Muscle layer of duodenum (tissue), 2 donors: ENCODE results near the gene SLC35B1.
A peak's percentile ranks its signal among the peaks of the same experiment; 100 is the strongest.

Experiments used
- H3K27ac ChIP-seq: one replicate; pipeline ENCODE4 v1.7.0; 2013; ENCODE audit warnings: mild to moderate bottlenecking, low read length
- H3K27me3 ChIP-seq: one replicate; pipeline ENCODE4 v1.7.0; 2013; ENCODE audit warnings: low read depth, mild to moderate bottlenecking, control low read depth, low read length
- H3K36me3 ChIP-seq, 2 donors: one replicate each; pipeline ENCODE4 v1.7.0; 2013; ENCODE audit warnings: low read length in 2 of 2, control low read depth in 1 of 2, mild to moderate bottlenecking in 1 of 2; ENCODE audit not compliant: insufficient read depth in 2 of 2, control insufficient read depth in 1 of 2
- H3K4me1 ChIP-seq, 2 donors: one replicate each; pipeline ENCODE4 v1.7.0; 2013; ENCODE audit warnings: low read length in 2 of 2, mild to moderate bottlenecking in 2 of 2, control low read depth in 1 of 2, moderate library complexity in 1 of 2; ENCODE audit not compliant: insufficient read depth in 2 of 2, control insufficient read depth in 1 of 2
- H3K4me3 ChIP-seq, 2 donors: one replicate each; pipeline ENCODE4 v1.7.0; 2013; ENCODE audit warnings: low read length in 2 of 2, low read depth in 1 of 2, mild to moderate bottlenecking in 1 of 2
- H3K9me3 ChIP-seq, 2 donors: one replicate each; pipeline ENCODE4 v1.7.0; 2013; ENCODE audit warnings: low read length in 2 of 2, control low read depth in 1 of 2, mild to moderate bottlenecking in 1 of 2; ENCODE audit not compliant: control insufficient read depth in 1 of 2
- donor health status: healthy.

SLC35B1 gene

DNA sequence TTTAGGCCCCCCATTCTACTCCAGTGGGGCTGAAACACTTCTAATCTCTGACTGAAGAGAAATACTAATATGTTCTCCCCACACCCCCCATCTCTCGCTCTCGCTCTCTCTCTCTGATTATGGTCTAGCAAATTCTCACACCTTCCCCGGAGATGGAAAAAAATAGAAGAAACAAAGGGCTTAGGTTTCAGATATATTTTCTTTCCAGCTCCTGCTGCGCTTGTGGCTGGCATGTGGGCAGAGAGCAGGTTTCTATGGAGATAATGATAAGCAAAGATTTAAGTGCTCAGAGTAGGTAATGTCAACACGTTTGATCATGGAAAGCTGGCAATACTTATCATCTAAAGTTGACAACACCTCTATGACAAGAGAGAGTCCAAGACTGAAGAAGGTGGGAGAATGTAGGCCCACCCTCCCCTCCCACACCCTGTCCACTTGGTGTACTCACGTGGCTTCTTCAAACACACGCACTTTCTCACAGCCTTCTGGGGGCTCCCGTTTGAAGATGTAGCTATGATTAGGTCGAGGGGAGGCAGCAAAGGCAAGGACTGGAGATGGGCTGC lies 8.0 kb upstream of the SLC35B1 start:
- Histone ChIP-seq H3K27ac (no peak overlapping the region), H3K4me1 (no peaks in the 10 kb centered on the region), H3K36me3 (peaks cover 36 to 85% of the 10 kb centered on the region in 2 donors), H3K4me3 (no peak overlapping the region), H3K27me3 (no peaks in the 10 kb centered on the region), H3K9me3 (no peaks in the 10 kb centered on the region)

DNA sequence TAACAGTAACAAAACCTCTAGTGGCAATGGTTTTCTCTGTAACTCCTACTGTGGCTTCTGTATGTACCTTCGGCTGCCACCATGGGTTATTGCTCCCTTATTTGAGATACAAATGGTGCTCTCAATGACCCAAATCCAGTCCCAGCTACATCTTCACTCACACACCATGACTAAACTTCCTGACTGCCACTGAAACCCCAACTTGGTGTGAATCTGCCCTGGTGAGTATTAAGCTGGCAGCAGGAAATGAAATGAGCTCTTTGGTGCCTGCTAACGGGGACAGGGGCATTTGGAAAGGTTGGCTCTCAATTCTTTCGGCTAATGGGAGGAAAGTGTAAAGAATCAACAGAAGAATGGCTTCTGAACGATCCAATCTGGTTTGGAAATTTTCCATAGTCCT lies 7.5 kb upstream of the SLC35B1 start:
- Histone ChIP-seq H3K4me1 (no peaks in the 10 kb centered on the region), H3K36me3 (peaks cover 32 to 84% of the 10 kb centered on the region in 2 donors), H3K4me3 (no peak overlapping the region), H3K9me3 (no peaks in the 10 kb centered on the region), H3K27ac (no peak overlapping the region), H3K27me3 (no peaks in the 10 kb centered on the region)

DNA sequence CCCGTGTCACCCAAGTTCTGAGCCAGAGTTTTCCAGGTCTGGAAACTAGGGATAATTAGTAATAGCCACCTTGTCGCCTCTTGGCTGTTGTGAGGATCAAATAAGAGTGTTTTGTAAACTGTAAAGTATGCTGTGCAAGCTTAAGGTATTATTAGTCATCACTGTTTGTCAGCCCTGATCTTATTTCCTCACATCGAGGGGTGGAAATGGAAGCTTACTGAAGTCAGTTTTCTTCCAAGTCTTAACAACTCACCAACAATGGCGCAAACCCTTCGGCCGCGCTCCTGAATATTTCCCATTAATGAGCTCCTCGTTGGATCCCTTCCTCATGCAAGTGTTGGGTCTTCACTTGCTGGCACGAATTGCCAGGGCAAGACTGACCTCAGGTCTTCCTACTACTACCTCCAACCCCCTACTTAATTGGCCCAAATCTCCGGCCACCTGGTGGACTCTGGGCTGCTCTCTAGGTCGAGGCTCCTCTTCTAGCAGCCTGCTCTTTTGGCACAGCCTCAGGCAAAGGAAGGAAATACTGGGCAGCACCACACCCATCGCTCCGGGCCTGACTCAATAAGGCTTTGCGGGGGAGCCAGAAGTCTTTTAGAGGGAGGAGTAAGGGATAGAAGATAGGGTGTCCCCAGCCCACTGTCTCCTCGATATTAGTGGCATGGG lies 885 bp upstream of the SLC35B1 start:
- H3K27ac ChIP-seq: peak overlapping the region; percentile 93
- H3K4me1 ChIP-seq: peaks cover 9 to 24% of the 10 kb centered on the region in 2 donors
- peak overlapping the region; percentile 96 to 97 for H3K4me3 ChIP-seq
- H3K9me3 ChIP-seq: no peaks in the 10 kb centered on the region
- peaks cover 22 to 49% of the 10 kb centered on the region in 2 donors for H3K36me3 ChIP-seq
- no peaks in the 10 kb centered on the region for H3K27me3 ChIP-seq

DNA sequence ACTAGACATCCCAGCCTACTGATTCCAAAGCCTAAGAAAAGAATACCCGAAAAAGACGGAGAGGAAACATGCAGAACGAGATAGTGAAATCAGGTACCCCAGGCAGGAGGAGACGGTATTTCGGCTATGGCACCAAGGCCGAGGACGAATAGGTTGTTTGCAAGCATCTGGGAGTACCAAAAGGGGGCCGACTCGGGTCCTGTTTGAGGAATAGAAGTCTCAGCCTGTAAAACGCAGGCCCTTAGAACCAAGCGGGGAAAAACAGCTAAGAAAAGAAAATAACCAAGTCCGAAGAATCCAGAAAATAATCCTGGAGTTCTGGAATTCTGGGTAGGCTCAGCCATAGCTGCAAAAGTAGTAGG lies 537 bp downstream of the SLC35B1 start:
- peak overlapping the region; percentile 93 for H3K27ac ChIP-seq
- H3K27me3 ChIP-seq: no peaks in the 10 kb centered on the region
- no peaks in the 10 kb centered on the region for H3K9me3 ChIP-seq
- H3K36me3 ChIP-seq: peaks cover 34 to 50% of the 10 kb centered on the region in 2 donors
- H3K4me3 ChIP-seq: peak overlapping the region; percentile 96 to 97
- peaks cover 9 to 24% of the 10 kb centered on the region in 2 donors for H3K4me1 ChIP-seq

DNA sequence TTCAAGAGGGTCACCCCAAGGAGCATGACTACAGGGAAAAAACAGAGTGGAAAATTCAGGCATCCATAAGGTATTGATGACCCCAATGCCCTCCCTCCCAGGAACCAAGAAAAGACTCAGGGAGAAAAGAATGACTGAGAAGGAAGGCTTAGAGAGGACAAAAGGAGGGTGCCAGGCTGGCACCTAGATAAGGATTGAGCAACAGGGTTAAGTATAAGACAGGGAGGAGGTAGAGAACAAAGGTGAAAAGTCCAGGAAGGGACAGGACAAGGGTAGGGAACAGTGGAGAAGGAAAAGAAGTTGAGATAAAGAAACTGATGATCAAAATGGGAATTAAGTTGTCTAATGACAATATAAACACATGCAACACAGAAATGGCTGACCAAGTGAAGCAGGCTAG lies 2.5 kb downstream of the SLC35B1 start:
- H3K27ac ChIP-seq: peak overlapping the region; percentile 8
- H3K36me3 ChIP-seq: peaks cover 51 to 56% of the 10 kb centered on the region in 2 donors
- H3K27me3 ChIP-seq: no peaks in the 10 kb centered on the region
- H3K9me3 ChIP-seq: no peaks in the 10 kb centered on the region
- peaks cover 9 to 24% of the 10 kb centered on the region in 2 donors for H3K4me1 ChIP-seq
- H3K4me3 ChIP-seq: no peak overlapping the region

DNA sequence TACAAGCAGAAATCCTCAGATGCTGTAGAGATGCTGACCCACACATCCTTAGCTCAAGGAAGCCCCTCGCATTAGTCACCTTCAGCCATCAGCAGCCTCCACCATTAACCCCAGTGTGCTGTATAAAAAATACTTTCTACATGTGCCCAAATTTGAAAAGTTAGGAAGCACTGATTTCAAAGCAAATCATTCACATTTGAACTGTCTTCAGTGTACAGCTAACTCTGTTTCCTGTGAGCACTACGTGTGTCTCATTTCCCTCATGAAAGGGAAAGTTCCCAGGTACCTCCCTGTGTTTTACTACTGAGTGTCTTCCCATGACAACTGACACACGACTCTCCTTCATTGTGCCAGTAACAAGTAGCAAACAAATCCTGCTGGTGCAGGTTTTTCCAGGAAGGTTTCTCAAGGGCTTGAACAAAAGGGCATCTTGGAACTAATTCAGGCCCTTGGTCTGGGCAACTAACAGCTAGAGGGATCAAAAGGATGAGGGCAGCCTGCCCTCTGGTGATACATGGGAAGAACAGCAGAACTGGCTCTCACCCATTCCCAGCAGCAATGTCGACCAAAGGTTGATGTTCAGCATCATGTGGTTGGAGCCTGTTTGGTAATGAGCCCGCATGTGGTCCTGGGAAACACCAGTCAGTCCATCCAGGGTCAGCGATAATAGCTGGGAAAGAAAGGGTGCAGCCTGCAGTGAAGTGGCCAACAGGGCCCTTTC lies 4.0 kb downstream of the SLC35B1 start:
- no peak overlapping the region for H3K4me3 ChIP-seq
- no peak overlapping the region for H3K27ac ChIP-seq
- no peaks in the 10 kb centered on the region for H3K27me3 ChIP-seq
- H3K9me3 ChIP-seq: no peaks in the 10 kb centered on the region
- peaks cover 9 to 21% of the 10 kb centered on the region in 2 donors for H3K4me1 ChIP-seq
- H3K36me3 ChIP-seq: peaks cover 52 to 64% of the 10 kb centered on the region in 2 donors

DNA sequence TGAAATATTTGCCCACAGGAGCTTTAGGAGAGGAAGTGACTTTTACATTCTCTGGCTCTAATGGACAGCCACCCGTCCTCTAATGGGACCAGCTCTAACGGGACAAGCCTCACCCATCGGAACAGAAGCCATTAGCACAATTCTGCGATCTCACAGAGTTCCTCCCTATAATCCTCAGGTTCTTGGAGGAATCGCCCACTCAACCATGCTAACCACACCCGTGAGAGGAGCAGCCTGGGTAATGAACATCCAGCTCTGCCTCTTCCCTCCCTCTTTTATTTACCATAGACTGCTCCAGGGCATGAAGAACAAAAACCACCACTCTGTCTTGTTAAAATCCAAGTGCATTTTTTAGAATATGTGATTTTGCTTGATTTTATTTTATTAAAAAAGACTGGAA lies 6.8 kb downstream of the SLC35B1 start:
- Histone ChIP-seq H3K9me3 (no peaks in the 10 kb centered on the region), H3K27ac (no peak overlapping the region), H3K27me3 (no peaks in the 10 kb centered on the region), H3K4me3 (no peak overlapping the region), H3K4me1 (no peaks in the 10 kb centered on the region), H3K36me3 (peaks cover 52 to 62% of the 10 kb centered on the region in 2 donors)

DNA sequence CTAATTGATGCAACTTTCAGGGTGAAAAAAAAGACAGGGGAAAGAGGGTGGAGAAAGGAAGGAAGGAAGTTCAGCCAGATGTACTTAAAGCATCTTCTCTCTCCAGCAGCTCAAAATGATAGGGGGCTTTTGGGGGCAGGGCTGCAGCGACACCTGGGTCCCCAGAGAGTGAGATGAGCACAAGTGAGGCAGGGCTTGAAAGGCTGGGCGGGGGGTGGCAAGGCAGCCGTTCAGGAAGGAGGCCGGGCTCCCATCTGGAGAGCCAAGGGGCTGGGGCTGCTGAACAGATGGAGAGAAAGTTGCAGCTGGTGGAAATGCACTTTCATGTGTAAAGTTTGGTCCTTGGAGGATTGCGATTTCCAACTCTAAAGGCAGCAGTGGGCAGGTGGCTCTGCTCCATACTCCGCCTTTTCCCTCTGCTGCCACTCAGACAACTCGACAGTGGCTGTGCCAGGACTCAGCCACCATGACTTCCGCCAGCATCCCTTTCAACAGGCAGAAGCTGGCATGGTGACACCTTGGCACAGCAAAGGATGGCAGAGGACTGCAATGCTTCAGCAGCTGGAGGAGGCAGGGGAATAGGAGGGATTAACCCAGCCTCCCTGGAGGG lies 7.7 kb downstream of the SLC35B1 start:
- Histone ChIP-seq H3K4me3 (no peak overlapping the region), H3K4me1 (peaks cover 0 to 2% of the 10 kb centered on the region in 2 donors), H3K36me3 (peaks cover 45 to 53% of the 10 kb centered on the region in 2 donors), H3K27ac (no peak overlapping the region), H3K9me3 (no peaks in the 10 kb centered on the region), H3K27me3 (no peaks in the 10 kb centered on the region)

DNA sequence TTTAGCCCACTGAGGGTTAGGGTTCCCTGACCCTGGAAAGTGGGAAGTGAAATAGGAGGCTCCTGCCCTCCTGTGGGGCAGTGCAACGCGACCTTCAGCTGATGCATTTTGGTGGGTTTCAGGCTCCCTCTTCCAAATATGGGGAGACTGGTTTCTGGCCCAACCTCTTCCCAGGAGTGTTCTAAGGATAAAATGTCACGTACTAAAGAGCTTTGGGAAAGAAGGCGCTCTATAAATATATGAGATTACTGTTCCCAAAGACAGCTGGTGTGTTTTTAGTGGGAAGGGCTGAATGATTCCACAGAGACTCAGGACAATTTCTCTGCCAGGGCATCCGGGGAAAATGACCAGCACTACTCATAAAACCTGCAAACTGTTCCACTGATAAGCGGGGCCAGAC lies 9.8 kb downstream of the SLC35B1 start:
- H3K9me3 ChIP-seq: no peaks in the 10 kb centered on the region

DNA sequence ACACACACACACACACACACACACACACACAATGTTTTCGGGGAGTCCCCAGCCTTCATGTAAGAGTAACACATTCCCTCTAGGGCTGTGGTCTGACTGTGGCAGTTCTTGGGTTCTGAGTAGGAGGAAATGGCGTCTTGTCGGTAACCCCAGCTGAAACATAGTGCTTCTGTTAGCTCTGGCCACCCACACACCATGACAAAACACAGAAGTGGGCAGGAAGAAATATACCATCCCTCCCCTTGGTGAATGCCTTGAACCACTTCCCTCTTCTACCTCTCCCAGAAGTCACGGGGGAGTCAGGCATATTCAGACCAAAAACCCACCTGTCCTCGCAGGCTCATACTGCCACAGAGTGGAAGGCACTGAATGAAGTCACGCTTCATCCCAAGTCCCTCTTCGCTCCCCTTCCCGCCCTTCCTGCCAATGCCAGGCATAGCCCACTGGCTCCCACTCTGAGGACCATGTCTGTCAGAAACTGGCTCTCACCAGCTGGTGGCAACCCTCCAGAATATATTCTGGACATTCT lies 11.5 kb downstream of the SLC35B1 start:
- Histone ChIP-seq H3K9me3 (no peaks in the 10 kb centered on the region), H3K27me3 (no peaks in the 10 kb centered on the region), H3K4me1 (peaks cover 0 to 4% of the 10 kb centered on the region in 2 donors), H3K27ac (no peak overlapping the region), H3K36me3 (peaks cover 12 to 18% of the 10 kb centered on the region in 2 donors), H3K4me3 (no peak overlapping the region)

More for the DNA sequence above, 9.8 kb downstream of the SLC35B1 start:
- Histone ChIP-seq H3K36me3 (peaks cover 25 to 33% of the 10 kb centered on the region in 2 donors), H3K4me1 (peaks cover 0 to 4% of the 10 kb centered on the region in 2 donors), H3K4me3 (no peak overlapping the region), H3K27ac (no peak overlapping the region), H3K27me3 (no peaks in the 10 kb centered on the region)

GRCh38 chr17:49695698-49696232 lies 12.0 kb downstream of the SLC35B1 start:
- H3K27ac ChIP-seq: no peak overlapping the region
- H3K4me1 ChIP-seq: peaks cover 0 to 4% of the 10 kb centered on the region in 2 donors
- H3K9me3 ChIP-seq: no peaks in the 10 kb centered on the region
- H3K27me3 ChIP-seq: no peaks in the 10 kb centered on the region
- no peak overlapping the region for H3K4me3 ChIP-seq
- peaks cover 6 to 12% of the 10 kb centered on the region in 2 donors for H3K36me3 ChIP-seq
